Measurements from ENCODE around the gene TRMT11. TPM values are rescaled to one million over a fixed set of nuclear protein-coding genes. Genes with fewer than 3 reads are reported as not detected.

TRMT11 gene
- total and polyA plus RNA-seq, 2 of the 13 experiments (the other 11 are each of a cell fraction or from before 2014, with no cell fraction given), result 42.2 to 81.9 TPM

DNA sequence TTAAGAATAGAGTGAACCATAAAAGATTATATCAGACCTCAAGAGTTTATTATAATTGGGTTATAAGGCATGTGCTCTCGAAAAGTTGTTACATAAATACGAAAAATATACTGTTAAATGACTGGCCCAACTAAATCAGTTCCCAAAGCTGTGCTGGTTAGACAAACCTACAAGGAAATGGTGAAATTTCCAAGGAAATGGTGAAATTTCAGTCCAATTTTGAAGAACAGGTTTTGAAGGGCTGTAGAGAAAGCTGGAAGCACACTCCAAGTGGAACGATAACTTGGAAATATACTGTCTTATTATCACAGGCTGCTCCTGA lies 400 bp upstream of the TRMT11 start (continued):
- no peak for TF ChIP-seq ZNF329 (CRISPR knock-in tag; IDR thresholded peaks at IDR 0.05; ENCODE audit: low read depth)
- TF ChIP-seq FOXK2 (IDR thresholded peaks at IDR 0.05), result no peak
- TF ChIP-seq TBX3 (IDR thresholded peaks at IDR 0.05; ENCODE audit: borderline replicate concordance), result no peak
- no peak for TF ChIP-seq ZNF577 (CRISPR knock-in tag; IDR thresholded peaks at IDR 0.05; ENCODE audit: borderline replicate concordance, low read depth)
- TF ChIP-seq RNF2 (conservative IDR thresholded peaks at IDR 0.05; ENCODE audit: low read depth), result no peak
- no peak for TF ChIP-seq EZH2 (conservative IDR thresholded peaks at IDR 0.05; ENCODE audit: low read depth, low read length)
- TF ChIP-seq, protein P1, sequence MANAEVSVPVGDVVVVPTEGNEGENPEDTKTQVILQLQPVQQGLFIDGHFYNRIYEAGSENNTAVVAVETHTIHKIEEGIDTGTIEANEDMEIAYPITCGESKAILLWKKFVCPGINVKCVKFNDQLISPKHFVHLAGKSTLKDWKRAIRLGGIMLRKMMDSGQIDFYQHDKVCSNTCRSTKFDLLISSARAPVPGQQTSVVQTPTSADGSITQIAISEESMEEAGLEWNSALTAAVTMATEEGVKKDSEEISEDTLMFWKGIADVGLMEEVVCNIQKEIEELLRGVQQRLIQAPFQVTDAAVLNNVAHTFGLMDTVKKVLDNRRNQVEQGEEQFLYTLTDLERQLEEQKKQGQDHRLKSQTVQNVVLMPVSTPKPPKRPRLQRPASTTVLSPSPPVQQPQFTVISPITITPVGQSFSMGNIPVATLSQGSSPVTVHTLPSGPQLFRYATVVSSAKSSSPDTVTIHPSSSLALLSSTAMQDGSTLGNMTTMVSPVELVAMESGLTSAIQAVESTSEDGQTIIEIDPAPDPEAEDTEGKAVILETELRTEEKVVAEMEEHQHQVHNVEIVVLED (CRISPR knock-in tag; IDR thresholded peaks at IDR 0.05; ENCODE audit: borderline replicate concordance), result no peak
- TF ChIP-seq TGIF2 (CRISPR knock-in tag; IDR thresholded peaks at IDR 0.05), result no peak
- no peak for TF ChIP-seq GATAD2A (CRISPR knock-in tag; IDR thresholded peaks at IDR 0.05)
- TF ChIP-seq ZNF234 (CRISPR knock-in tag; conservative IDR thresholded peaks at IDR 0.05), result 0 out of 2 replicates have a peak, but pooled peaks have one; percentile 54
- TF ChIP-seq CEBPB (IDR thresholded peaks at IDR 0.05; ENCODE audit: borderline replicate concordance, low read depth, low read length), result peak; percentile 55; the same call in 1 of the 2 replicates
- no peak for TF ChIP-seq ZFAT (CRISPR knock-in tag; conservative IDR thresholded peaks at IDR 0.05)
- TF ChIP-seq, protein P2, sequence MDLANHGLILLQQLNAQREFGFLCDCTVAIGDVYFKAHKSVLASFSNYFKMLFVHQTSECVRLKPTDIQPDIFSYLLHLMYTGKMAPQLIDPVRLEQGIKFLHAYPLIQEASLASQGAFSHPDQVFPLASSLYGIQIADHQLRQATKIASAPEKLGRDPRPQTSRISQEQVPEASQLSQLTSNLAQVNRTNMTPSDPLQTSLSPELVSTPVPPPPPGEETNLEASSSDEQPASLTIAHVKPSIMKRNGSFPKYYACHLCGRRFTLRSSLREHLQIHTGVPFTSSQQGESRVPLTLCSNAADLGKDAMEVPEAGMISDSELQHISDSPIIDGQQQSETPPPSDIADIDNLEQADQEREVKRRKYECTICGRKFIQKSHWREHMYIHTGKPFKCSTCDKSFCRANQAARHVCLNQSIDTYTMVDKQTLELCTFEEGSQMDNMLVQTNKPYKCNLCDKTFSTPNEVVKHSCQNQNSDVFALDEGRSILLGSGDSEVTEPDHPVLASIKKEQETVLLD (CRISPR knock-in tag; IDR thresholded peaks at IDR 0.05; ENCODE audit: low read depth), result no peak
- TF ChIP-seq HNRNPLL (IDR thresholded peaks at IDR 0.05; ENCODE audit: low read depth, low read length, poor library complexity, severe bottlenecking), result no peak
- TF ChIP-seq SALL1 (CRISPR knock-in tag; IDR thresholded peaks at IDR 0.05), result no peak
- TF ChIP-seq, protein P3, sequence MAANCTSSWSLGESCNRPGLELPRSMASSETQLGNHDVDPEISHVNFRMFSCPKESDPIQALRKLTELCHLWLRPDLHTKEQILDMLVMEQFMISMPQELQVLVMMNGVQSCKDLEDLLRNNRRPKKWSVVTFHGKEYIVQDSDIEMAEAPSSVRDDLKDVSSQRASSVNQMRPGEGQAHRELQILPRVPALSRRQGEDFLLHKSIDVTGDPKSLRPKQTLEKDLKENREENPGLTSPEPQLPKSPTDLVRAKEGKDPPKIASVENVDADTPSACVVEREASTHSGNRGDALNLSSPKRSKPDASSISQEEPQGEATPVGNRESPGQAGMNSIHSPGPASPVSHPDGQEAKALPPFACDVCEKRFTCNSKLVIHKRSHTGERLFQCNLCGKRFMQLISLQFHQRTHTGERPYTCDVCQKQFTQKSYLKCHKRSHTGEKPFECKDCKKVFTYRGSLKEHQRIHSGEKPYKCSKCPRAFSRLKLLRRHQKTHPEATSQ (CRISPR knock-in tag; IDR thresholded peaks at IDR 0.05; ENCODE audit: borderline replicate concordance), result 0 out of 2 replicates have a peak, but pooled peaks have one; percentile 83
- TF ChIP-seq SCMH1 (CRISPR knock-in tag; IDR thresholded peaks at IDR 0.05; ENCODE audit: borderline replicate concordance), result no peak
- TF ChIP-seq, protein P4, sequence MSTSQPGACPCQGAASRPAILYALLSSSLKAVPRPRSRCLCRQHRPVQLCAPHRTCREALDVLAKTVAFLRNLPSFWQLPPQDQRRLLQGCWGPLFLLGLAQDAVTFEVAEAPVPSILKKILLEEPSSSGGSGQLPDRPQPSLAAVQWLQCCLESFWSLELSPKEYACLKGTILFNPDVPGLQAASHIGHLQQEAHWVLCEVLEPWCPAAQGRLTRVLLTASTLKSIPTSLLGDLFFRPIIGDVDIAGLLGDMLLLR (CRISPR knock-in tag; IDR thresholded peaks at IDR 0.05), result no peak
- no peak for TF ChIP-seq SP4 (CRISPR knock-in tag; IDR thresholded peaks at IDR 0.05)
- no peak for TF ChIP-seq IRX3 (CRISPR knock-in tag; IDR thresholded peaks at IDR 0.05; ENCODE audit: borderline replicate concordance, low read depth)
- TF ChIP-seq, protein P5, sequence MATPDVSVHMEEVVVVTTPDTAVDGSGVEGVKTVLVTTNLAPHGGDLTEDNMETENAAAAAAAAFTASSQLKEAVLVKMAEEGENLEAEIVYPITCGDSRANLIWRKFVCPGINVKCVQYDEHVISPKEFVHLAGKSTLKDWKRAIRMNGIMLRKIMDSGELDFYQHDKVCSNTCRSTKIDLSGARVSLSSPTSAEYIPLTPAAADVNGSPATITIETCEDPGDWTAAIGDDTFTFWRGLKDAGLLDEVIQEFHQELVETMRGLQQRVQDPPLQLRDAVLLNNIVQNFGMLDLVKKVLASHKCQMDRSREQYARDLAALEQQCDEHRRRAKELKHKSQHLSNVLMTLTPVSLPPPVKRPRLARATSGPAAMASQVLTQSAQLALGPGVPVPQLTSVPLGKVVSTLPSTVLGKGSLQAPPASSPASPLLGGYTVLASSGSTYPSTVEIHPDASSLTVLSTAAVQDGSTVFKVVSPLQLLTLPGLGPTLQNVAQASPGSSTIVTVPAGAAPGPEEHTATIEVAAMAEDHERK (CRISPR knock-in tag; IDR thresholded peaks at IDR 0.05; ENCODE audit: low read depth), result no peak
- TF ChIP-seq ZNF761 (CRISPR knock-in tag; conservative IDR thresholded peaks at IDR 0.05), result peak; percentile 14; the same call in 1 of the 2 replicates
- TF ChIP-seq ZC3H4 (CRISPR knock-in tag; IDR thresholded peaks at IDR 0.05; ENCODE audit: borderline replicate concordance), result no peak
- TF ChIP-seq SETDB1 (CRISPR knock-in tag; IDR thresholded peaks at IDR 0.05; ENCODE audit: borderline replicate concordance), result 0 out of 2 replicates have a peak, but pooled peaks have one; percentile 29
- TF ChIP-seq RAD51 (IDR thresholded peaks at IDR 0.05; ENCODE audit: borderline replicate concordance), result no peak
- no peak for TF ChIP-seq ZNF816 (CRISPR knock-in tag; IDR thresholded peaks at IDR 0.05; ENCODE audit: borderline replicate concordance)

Data from HepG2 (cell line).